GM23338 (cell line): ENCODE data around the gene TMEM43. TPM values are rescaled to one million over a fixed set of nuclear protein-coding genes. Genes with fewer than 3 reads are reported as not detected.
A peak's percentile ranks its signal among the peaks of the same experiment; 100 is the strongest.

Experiments used
- ATAC-seq: fragments of 200-7000 bp; cut with Tn5 transposase; 3 replicates; pipeline ENCODE4 v1.9.1; 2020
- DNase-seq: peaks from one replicate; pipeline ENCODE4 v3.0.0-alpha.2; 2015; ENCODE audit warnings: low spot score
- H2AFZ ChIP-seq: fragments of 200-600 bp; sonication (generic); 2 replicates; pipeline ENCODE4 v1.8.0; 2016; ENCODE audit warnings: antibody characterized with exemption, mild to moderate bottlenecking, moderate library complexity
- H3F3A ChIP-seq: fragments of 200-600 bp; sonication (generic); replicated peaks from 2 replicates; pipeline ENCODE4 v1.8.0; 2017; ENCODE audit warnings: antibody characterized with exemption, mixed run types, low read depth
- H3K27ac ChIP-seq: fragments of 200-600 bp; sonication (generic); 2 replicates; pipeline ENCODE4 v1.6.1; 2016; ENCODE audit warnings: low read depth
- H3K27me3 ChIP-seq: fragments of 200-600 bp; sonication (generic); 2 replicates; pipeline ENCODE4 v1.8.0; 2016; ENCODE audit warnings: mild to moderate bottlenecking, mixed run types, moderate library complexity; ENCODE audit not compliant: insufficient read depth
- H3K36me3 ChIP-seq: fragments of 200-600 bp; sonication (generic); 2 replicates; pipeline ENCODE4 v1.8.0; 2016; ENCODE audit warnings: mild to moderate bottlenecking; ENCODE audit not compliant: insufficient read depth
- H3K4me1 ChIP-seq: fragments of 200-600 bp; sonication (generic); 2 replicates; pipeline ENCODE4 v1.8.0; 2016; ENCODE audit warnings: mild to moderate bottlenecking, moderate library complexity; ENCODE audit not compliant: insufficient read depth
- H3K4me2 ChIP-seq: fragments of 200-600 bp; sonication (generic); 2 replicates; pipeline ENCODE4 v1.7.1; 2017; ENCODE audit warnings: mixed run types
- H3K4me3 ChIP-seq: fragments of 200-600 bp; sonication (generic); 2 replicates; pipeline ENCODE4 v1.6.1; 2016; ENCODE audit warnings: mixed run types
- H3K79me2 ChIP-seq: fragments of 200-600 bp; sonication (generic); replicated peaks from 2 replicates; pipeline ENCODE4 v1.8.0; 2017; ENCODE audit warnings: mild to moderate bottlenecking; ENCODE audit not compliant: insufficient read depth
- H3K9me2 ChIP-seq: fragments of 200-600 bp; sonication (generic); 2 replicates; pipeline ENCODE4 v1.8.0; 2017; ENCODE audit not compliant: insufficient read depth
- H4K20me1 ChIP-seq: fragments of 200-600 bp; sonication (generic); replicated peaks from 2 replicates; pipeline ENCODE4 v1.8.0; 2017; ENCODE audit warnings: mild to moderate bottlenecking; ENCODE audit not compliant: insufficient read depth
- H3K27ac Mint-ChIP-seq: 2 replicates; pipeline ENCODE4 v1.8.0; 2020; ENCODE audit warnings: inconsistent platforms, mild to moderate bottlenecking, moderate library complexity, mixed read lengths
- H3K27me3 Mint-ChIP-seq: 3 replicates; pipeline ENCODE4 v1.8.0; 2022; ENCODE audit warnings: low read depth, mild to moderate bottlenecking, moderate library complexity, mixed read lengths, inconsistent platforms; ENCODE audit not compliant: insufficient read depth, poor library complexity
- H3K36me3 Mint-ChIP-seq: 3 replicates; pipeline ENCODE4 v1.8.0; 2021; ENCODE audit warnings: low read depth, mild to moderate bottlenecking, inconsistent platforms, moderate library complexity, mixed read lengths
- H3K4me1 Mint-ChIP-seq: 3 replicates; pipeline ENCODE4 v1.8.0; 2020; ENCODE audit warnings: mild to moderate bottlenecking, inconsistent platforms, mixed read lengths
- H3K4me3 Mint-ChIP-seq: 3 replicates; pipeline ENCODE4 v1.8.0; 2021; ENCODE audit warnings: moderate library complexity, mild to moderate bottlenecking, inconsistent platforms, mixed read lengths
- H3K9me3 Mint-ChIP-seq: 3 replicates; pipeline ENCODE4 v1.8.0; 2020; ENCODE audit warnings: moderate library complexity, mild to moderate bottlenecking, inconsistent platforms, mixed read lengths
- CREB1 ChIP-seq: fragments of 250-450 bp; sonication (Bioruptor Pico); IDR thresholded peaks from 2 replicates; pipeline ENCODE4 v1.5.0; 2020; ENCODE audit warnings: low read depth, mild to moderate bottlenecking, moderate library complexity
- CTCF ChIP-seq, 2 experiments: fragments of 200-600 bp in 1 of 2; sonication (generic) in 1 of 2; conservative IDR thresholded peaks; 2 replicates each; pipeline versions ENCODE4 v1.5.1 to v1.6.1; 2016 to 2017; ENCODE audit warnings: antibody characterized with exemption in 2 of 2, low read depth in 2 of 2, mild to moderate bottlenecking in 2 of 2, moderate library complexity in 1 of 2
- EZH2 ChIP-seq: fragments of 200-600 bp; sonication (generic); IDR thresholded peaks from one replicate; pipeline ENCODE4 v1.8.0; 2017; ENCODE audit warnings: antibody characterized with exemption, mild to moderate bottlenecking, low read depth; ENCODE audit not compliant: unreplicated experiment
- EZH2phosphoT487 ChIP-seq: fragments of 200-600 bp; sonication (generic); IDR thresholded peaks from one replicate; pipeline ENCODE4 v1.8.1; 2018; ENCODE audit warnings: antibody characterized with exemption; ENCODE audit not compliant: unreplicated experiment
- JUNB ChIP-seq: IDR thresholded peaks from one replicate; pipeline ENCODE4 v1.6.1; 2016; ENCODE audit warnings: antibody characterized with exemption; ENCODE audit not compliant: unreplicated experiment
- NANOG ChIP-seq: IDR thresholded peaks from 2 replicates; pipeline ENCODE4 v1.6.1; 2016; ENCODE audit warnings: antibody characterized with exemption, borderline replicate concordance
- POLR2AphosphoS5 ChIP-seq: IDR thresholded peaks from 2 replicates; pipeline ENCODE4 v1.6.1; 2016; ENCODE audit warnings: antibody characterized with exemption, low read depth
- STAT1 ChIP-seq: IDR thresholded peaks from one replicate; pipeline ENCODE4 v1.6.1; 2016; ENCODE audit warnings: antibody characterized with exemption; ENCODE audit not compliant: unreplicated experiment
- ZNF114 ChIP-seq: fragments of 250-450 bp; sonication (Bioruptor Pico); IDR thresholded peaks from 2 replicates; pipeline ENCODE4 v1.5.0; 2020; ENCODE audit warnings: mild to moderate bottlenecking, moderate library complexity
- ZNF331 ChIP-seq: fragments of 250-450 bp; sonication (Bioruptor Pico); IDR thresholded peaks from 2 replicates; pipeline ENCODE4 v1.5.0; 2020; ENCODE audit warnings: low read depth, mild to moderate bottlenecking, moderate library complexity
- polyA plus RNA-seq: library from polyadenylated mRNA; unstranded; fragments of >200 nt; fragmentation: Nextera tagmentation; extraction: Ambion mirVana; gene quantifications from 2 replicates; pipeline ENCODE4 v1.2.1, GENCODE V29; 2016
- total RNA-seq: library from RNA; depleted of rRNA; stranded (reverse); fragments of >200 nt; shearing (Covaris generic); gene quantifications from 2 replicates; pipeline ENCODE4 v1.2.3, GENCODE V29; 2014
- TF ChIP-seq, protein P1 (sequence below): IDR thresholded peaks from one replicate; pipeline ENCODE4 v1.6.1; 2018; ENCODE audit warnings: antibody characterized with exemption; ENCODE audit not compliant: unreplicated experiment
- TF ChIP-seq, protein P2 (sequence below): IDR thresholded peaks from 2 replicates; pipeline ENCODE4 v1.6.1; 2016; ENCODE audit warnings: antibody characterized with exemption

Gene TMEM43
- total and polyA plus RNA-seq, 2 experiments from 2014 or later: 15.9 to 34.7 TPM

- 0 out of 2 replicates have a peak overlapping the region, but pooled peaks have one; percentile 57 for H2AFZ ChIP-seq
Measured at GRCh38 chr3:14177580-14178246, 52.9 kb downstream of the TMEM43 start.

GRCh38 chr3:14178247-14179113, 53.6 kb downstream of the TMEM43 start, which contains the start of the genes LSM3 and XPC:
Gene LSM3, plus strand, starts transcription at chr3:14178817. Its CDS starts 44 bp downstream, at chr3:14178861.
Gene XPC, minus strand, starts transcription at chr3:14178601. Its CDS starts 33 bp downstream, at chr3:14178568.
- Histone ChIP-seq H3K27me3 (no peaks in the 10 kb centered on the region), H2AFZ (peak within 1 kb of the TSS; percentile 57; the same call in 1 of the 2 replicates), H3K4me3 (peak within 1 kb of the TSS; percentile 84), H3K4me2 (peak within 1 kb of the TSS; percentile 94), H3K27ac (peak within 1 kb of the TSS; percentile 70), H3K4me1 (peaks cover 14% of the 10 kb centered on the region), H3K9me2 (no peaks in the 10 kb centered on the region), H4K20me1 (peaks cover 11% of the 10 kb centered on the region), H3K79me2 (peaks cover 81% of the 10 kb centered on the region), H3F3A (no peaks in the 10 kb centered on the region), H3K36me3 (peaks cover 26% of the 10 kb centered on the region)
- peaks cover 27% of the 10 kb centered on the region for H3K4me1 Mint-ChIP-seq
- ATAC-seq (peak; percentile 97), DNase-seq (peak; percentile 99)
- 0 out of 3 replicates have a peak, but pooled peaks cover 3% of the 10 kb centered on the region for H3K9me3 Mint-ChIP-seq
- H3K36me3 Mint-ChIP-seq: peaks cover 26% of the 10 kb centered on the region
- peaks cover 10% of the 10 kb centered on the region for H3K27me3 Mint-ChIP-seq
- peak within 1 kb of the TSS; percentile 99 for H3K27ac Mint-ChIP-seq
- peak within 1 kb of the TSS; percentile 99 for H3K4me3 Mint-ChIP-seq
- TF ChIP-seq CTCF (conservative IDR thresholded peaks at IDR 0.05; ENCODE audit: low read depth in 2 of 2) (no peak), EZH2 (no peak), ZNF331 (CRISPR knock-in tag) (no peak), CREB1 (CRISPR knock-in tag) (peak; percentile 83), ZNF114 (CRISPR knock-in tag) (no peak), EZH2phosphoT487 (no peak), STAT1 (no peak), NANOG (no peak), JUNB (no peak), POLR2AphosphoS5 (peak; percentile 91)
- TF ChIP-seq, protein P1, sequence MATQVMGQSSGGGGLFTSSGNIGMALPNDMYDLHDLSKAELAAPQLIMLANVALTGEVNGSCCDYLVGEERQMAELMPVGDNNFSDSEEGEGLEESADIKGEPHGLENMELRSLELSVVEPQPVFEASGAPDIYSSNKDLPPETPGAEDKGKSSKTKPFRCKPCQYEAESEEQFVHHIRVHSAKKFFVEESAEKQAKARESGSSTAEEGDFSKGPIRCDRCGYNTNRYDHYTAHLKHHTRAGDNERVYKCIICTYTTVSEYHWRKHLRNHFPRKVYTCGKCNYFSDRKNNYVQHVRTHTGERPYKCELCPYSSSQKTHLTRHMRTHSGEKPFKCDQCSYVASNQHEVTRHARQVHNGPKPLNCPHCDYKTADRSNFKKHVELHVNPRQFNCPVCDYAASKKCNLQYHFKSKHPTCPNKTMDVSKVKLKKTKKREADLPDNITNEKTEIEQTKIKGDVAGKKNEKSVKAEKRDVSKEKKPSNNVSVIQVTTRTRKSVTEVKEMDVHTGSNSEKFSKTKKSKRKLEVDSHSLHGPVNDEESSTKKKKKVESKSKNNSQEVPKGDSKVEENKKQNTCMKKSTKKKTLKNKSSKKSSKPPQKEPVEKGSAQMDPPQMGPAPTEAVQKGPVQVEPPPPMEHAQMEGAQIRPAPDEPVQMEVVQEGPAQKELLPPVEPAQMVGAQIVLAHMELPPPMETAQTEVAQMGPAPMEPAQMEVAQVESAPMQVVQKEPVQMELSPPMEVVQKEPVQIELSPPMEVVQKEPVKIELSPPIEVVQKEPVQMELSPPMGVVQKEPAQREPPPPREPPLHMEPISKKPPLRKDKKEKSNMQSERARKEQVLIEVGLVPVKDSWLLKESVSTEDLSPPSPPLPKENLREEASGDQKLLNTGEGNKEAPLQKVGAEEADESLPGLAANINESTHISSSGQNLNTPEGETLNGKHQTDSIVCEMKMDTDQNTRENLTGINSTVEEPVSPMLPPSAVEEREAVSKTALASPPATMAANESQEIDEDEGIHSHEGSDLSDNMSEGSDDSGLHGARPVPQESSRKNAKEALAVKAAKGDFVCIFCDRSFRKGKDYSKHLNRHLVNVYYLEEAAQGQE: no peak
- TF ChIP-seq, protein P2, sequence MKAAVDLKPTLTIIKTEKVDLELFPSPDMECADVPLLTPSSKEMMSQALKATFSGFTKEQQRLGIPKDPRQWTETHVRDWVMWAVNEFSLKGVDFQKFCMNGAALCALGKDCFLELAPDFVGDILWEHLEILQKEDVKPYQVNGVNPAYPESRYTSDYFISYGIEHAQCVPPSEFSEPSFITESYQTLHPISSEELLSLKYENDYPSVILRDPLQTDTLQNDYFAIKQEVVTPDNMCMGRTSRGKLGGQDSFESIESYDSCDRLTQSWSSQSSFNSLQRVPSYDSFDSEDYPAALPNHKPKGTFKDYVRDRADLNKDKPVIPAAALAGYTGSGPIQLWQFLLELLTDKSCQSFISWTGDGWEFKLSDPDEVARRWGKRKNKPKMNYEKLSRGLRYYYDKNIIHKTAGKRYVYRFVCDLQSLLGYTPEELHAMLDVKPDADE: peak; percentile 82

More at GRCh38 chr3:14177580-14178246, 52.9 kb downstream of the TMEM43 start:
- Histone ChIP-seq H3K36me3 (peaks cover 20% of the 10 kb centered on the region), H4K20me1 (peaks cover 6% of the 10 kb centered on the region), H3K9me2 (no peaks in the 10 kb centered on the region), H3F3A (no peaks in the 10 kb centered on the region), H3K4me2 (peak overlapping the region; percentile 88), H3K4me3 (peak overlapping the region; percentile 84), H3K79me2 (peaks cover 80% of the 10 kb centered on the region), H3K27ac (no peak overlapping the region), H3K27me3 (no peaks in the 10 kb centered on the region), H3K4me1 (peaks cover 14% of the 10 kb centered on the region)
- Mint-ChIP-seq H3K4me1 (peaks cover 27% of the 10 kb centered on the region), H3K27ac (peak overlapping the region; percentile 89), H3K36me3 (peaks cover 20% of the 10 kb centered on the region), H3K9me3 (0 out of 3 replicates have a peak, but pooled peaks cover 3% of the 10 kb centered on the region), H3K27me3 (peaks cover 10% of the 10 kb centered on the region), H3K4me3 (peak overlapping the region; percentile 99)
- DNase-seq: no peak
- no peak for TF ChIP-seq ZNF114 (CRISPR knock-in tag)
- peak; percentile 49 for ATAC-seq
